K562 (cell line): ENCODE data around the gene ARL6IP6. TPM values are rescaled to one million over a fixed set of nuclear protein-coding genes. Genes with fewer than 3 reads are reported as not detected.

Experiments used
- CEBPB ChIP-seq: fragments of 450-650 bp; IDR thresholded peaks from 2 replicates; pipeline ENCODE4 v1.6.1; 2016; ENCODE audit warnings: missing genetic modification characterization, missing compliant biosample characterization
- CHD1 ChIP-seq: fragments of 200-600 bp; sonication (generic); IDR thresholded peaks from one replicate; pipeline ENCODE4 v1.6.1; 2012; ENCODE audit warnings: mild to moderate bottlenecking, moderate library complexity, low read length, inconsistent platforms
- DPF2 ChIP-seq: fragments of 450-650 bp; IDR thresholded peaks from 2 replicates; pipeline ENCODE4 v1.6.1; 2016
- ETV1 ChIP-seq: fragments of 450-650 bp; conservative IDR thresholded peaks from 2 replicates; pipeline ENCODE4 v1.6.1; 2016; ENCODE audit warnings: missing genetic modification characterization, control low read depth, low read depth, missing compliant biosample characterization
- FIP1L1 ChIP-seq: fragments of 200-400 bp; formaldehyde crosslinking; IDR thresholded peaks from 2 replicates; pipeline ENCODE4 v1.6.1; 2018; ENCODE audit warnings: mild to moderate bottlenecking, low read depth, low read length; ENCODE audit not compliant: poor library complexity, severe bottlenecking
- FOXA1 ChIP-seq: fragments of 450-650 bp; IDR thresholded peaks from 2 replicates; pipeline ENCODE4 v1.6.1; 2016; ENCODE audit warnings: mild to moderate bottlenecking, borderline replicate concordance
- LEF1 ChIP-seq: fragments of 450-650 bp; IDR thresholded peaks from 2 replicates; pipeline ENCODE4 v1.6.1; 2016; ENCODE audit warnings: mild to moderate bottlenecking
- MYNN ChIP-seq, 2 experiments: sonication (generic); formaldehyde crosslinking in 1 of 2; IDR thresholded peaks; 2 replicates each; pipeline versions ENCODE4 v1.5.0 to v1.6.1; 2016 to 2020; ENCODE audit warnings: antibody characterized with exemption in 1 of 2, missing genetic modification reagents in 1 of 2
- NONO ChIP-seq, 2 experiments: fragments of 200-400 bp in 1 of 2; fragments of 450-650 bp in 1 of 2; formaldehyde crosslinking in 1 of 2; IDR thresholded peaks; 2 replicates each; pipeline ENCODE4 v1.6.1; 2017; ENCODE audit warnings: low read depth in 2 of 2, mild to moderate bottlenecking in 2 of 2, moderate library complexity in 2 of 2, low read length in 1 of 2
- PTTG1 ChIP-seq: fragments of 450-650 bp; IDR thresholded peaks from 2 replicates; pipeline ENCODE4 v1.6.1; 2016; ENCODE audit warnings: low read depth, mild to moderate bottlenecking, missing genetic modification characterization, missing compliant biosample characterization
- RNF2 ChIP-seq: sonication (generic); IDR thresholded peaks from 2 replicates; pipeline ENCODE4 v1.6.1; 2016
- SMARCE1 ChIP-seq: fragments of 450-650 bp; IDR thresholded peaks from 2 replicates; pipeline ENCODE4 v1.7.1; 2016; ENCODE audit warnings: mild to moderate bottlenecking
- TFE3 ChIP-seq: fragments of 450-650 bp; formaldehyde crosslinking; IDR thresholded peaks from 2 replicates; pipeline ENCODE4 v1.4.0; 2020; ENCODE audit warnings: mild to moderate bottlenecking, mixed read lengths
- ZBED1 ChIP-seq: IDR thresholded peaks from 2 replicates; pipeline ENCODE4 v1.6.1; 2014
- ZNF12 ChIP-seq: sonication (generic); formaldehyde crosslinking; IDR thresholded peaks from 2 replicates; pipeline ENCODE4 v1.4.0; 2020; ENCODE audit warnings: mild to moderate bottlenecking, missing genetic modification reagents
- ZNF184 ChIP-seq: sonication (generic); formaldehyde crosslinking; IDR thresholded peaks from 2 replicates; pipeline ENCODE4 v1.5.0; 2020; ENCODE audit warnings: missing genetic modification reagents
- ZNF224 ChIP-seq: sonication (generic); formaldehyde crosslinking; IDR thresholded peaks from 2 replicates; pipeline ENCODE4 v1.8.0; 2022; ENCODE audit warnings: mild to moderate bottlenecking, missing genetic modification reagents
- ZNF699 ChIP-seq: fragments of 250-450 bp; sonication (Bioruptor Pico); IDR thresholded peaks from 2 replicates; pipeline ENCODE4 v1.8.0; 2021; ENCODE audit warnings: mild to moderate bottlenecking, moderate library complexity; ENCODE audit not compliant: insufficient replicate concordance
- polyA plus RNA-seq, 8 experiments: library from polyadenylated mRNA; depleted of rRNA in 4 of 8; stranded (reverse) in 5 of 8; unstranded in 3 of 8; fragments of >200 nt; fragmentation: Nextera tagmentation in 2 of 8; fragmentation: Illumina TruSeq in 1 of 8; extraction: Ambion mirVana in 2 of 8; extraction: Trizol in 1 of 8; gene quantifications; 2 replicates each; pipeline versions ENCODE4 v1.2.1 to v1.2.3, GENCODE V29; 2011 to 2014; ENCODE audit warnings: inconsistent platforms in 1 of 8, missing spikeins in 1 of 8
- total RNA-seq, 7 experiments: library from RNA; depleted of rRNA in 6 of 7; stranded (reverse); fragments of >200 nt in 6 of 7; fragmentation: Illumina TruSeq in 2 of 7; extraction: Trizol in 2 of 7; gene quantifications; 2 replicates each; pipeline versions ENCODE4 v1.2.1 to v1.2.3, GENCODE V29; 2011 to 2021; ENCODE audit warnings: low replicate concordance in 1 of 7
- TF ChIP-seq, protein P1 (sequence below): fragments of 450-650 bp; formaldehyde crosslinking; conservative IDR thresholded peaks from 2 replicates; pipeline ENCODE4 v1.4.0; 2022; ENCODE audit warnings: mild to moderate bottlenecking, missing genetic modification characterization

ARL6IP6 gene
- total and polyA plus RNA-seq, 9 of the 15 experiments (the other 6 are each of a cell fraction or from before 2014, with no cell fraction given), result 19.2 to 98.5 (median 36.2) TPM

DNA sequence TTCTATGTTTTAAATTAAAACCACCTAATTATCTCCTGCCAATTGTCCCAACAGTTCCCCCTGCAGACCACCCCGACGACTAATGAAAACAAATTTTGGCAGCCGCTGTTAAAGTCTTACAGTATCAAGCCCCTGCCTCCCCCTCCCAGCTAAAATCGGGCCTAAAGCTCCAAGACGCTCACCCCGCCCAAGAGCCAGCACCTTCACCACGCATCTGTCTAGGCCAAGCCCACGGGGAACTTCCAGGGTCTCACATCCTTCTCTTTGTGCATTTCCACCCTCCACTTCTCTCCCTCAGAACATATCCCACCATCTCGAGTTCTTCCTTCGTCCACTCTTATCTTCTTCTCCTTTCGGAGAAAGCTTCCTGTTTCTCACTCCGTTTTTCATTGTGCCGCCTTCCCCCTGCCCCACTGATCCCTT, 1.6 kb upstream of the ARL6IP6 start (continued):
- TF ChIP-seq RNF2 (no peak), ZNF12 (CRISPR knock-in tag) (no peak), DPF2 (0 out of 2 replicates have a peak, but pooled peaks have one; percentile 17), FOXA1 (no peak), LEF1 (0 out of 2 replicates have a peak, but pooled peaks have one; percentile 15), NONO (IDR thresholded peaks at IDR 0.05; ENCODE audit: low read depth in 2 of 2, low read length in 1 of 2) (no peak), ZNF184 (CRISPR knock-in tag) (no peak), PTTG1 (no peak), CEBPB (tag) (no peak), FIP1L1 (no peak), ETV1 (tag) (peak; percentile 53; the same call in 1 of the 2 replicates), SMARCE1 (peak; percentile 17), MYNN (IDR thresholded peaks at IDR 0.05) (no peak), MYNN (CRISPR knock-in tag; IDR thresholded peaks at IDR 0.05) (no peak), CHD1 (no peak), TFE3 (CRISPR knock-in tag) (peak; percentile 7; the same call in 1 of the 2 replicates), ZNF699 (CRISPR knock-in tag) (no peak), ZBED1 (no peak), ZNF224 (no peak)
- TF ChIP-seq, protein P1, sequence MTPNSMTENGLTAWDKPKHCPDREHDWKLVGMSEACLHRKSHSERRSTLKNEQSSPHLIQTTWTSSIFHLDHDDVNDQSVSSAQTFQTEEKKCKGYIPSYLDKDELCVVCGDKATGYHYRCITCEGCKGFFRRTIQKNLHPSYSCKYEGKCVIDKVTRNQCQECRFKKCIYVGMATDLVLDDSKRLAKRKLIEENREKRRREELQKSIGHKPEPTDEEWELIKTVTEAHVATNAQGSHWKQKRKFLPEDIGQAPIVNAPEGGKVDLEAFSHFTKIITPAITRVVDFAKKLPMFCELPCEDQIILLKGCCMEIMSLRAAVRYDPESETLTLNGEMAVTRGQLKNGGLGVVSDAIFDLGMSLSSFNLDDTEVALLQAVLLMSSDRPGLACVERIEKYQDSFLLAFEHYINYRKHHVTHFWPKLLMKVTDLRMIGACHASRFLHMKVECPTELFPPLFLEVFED (CRISPR knock-in tag), result peak; percentile 91
